Sigmoid colon (tissue), 7 donors: ENCODE measurements around the gene KLHL40. TPM values are rescaled to one million over a fixed set of nuclear protein-coding genes. Genes with fewer than 3 reads are reported as not detected.
A peak's percentile ranks its signal among the peaks of the same experiment; 100 is the strongest.

Source experiments
- DNase-seq: peaks from one replicate; pipeline ENCODE4 v3.0.0-alpha.2; 2019
- H3K27ac ChIP-seq, 4 donors: fragments of 200-600 bp; sonication (generic); one replicate each; pipeline ENCODE4 v1.5.1; 2016 to 2019; ENCODE audit warnings: mild to moderate bottlenecking in 1 of 4
- H3K27me3 ChIP-seq, 3 donors: fragments of 200-600 bp; sonication (generic); one replicate each; pipeline ENCODE4 v1.5.1; 2019; ENCODE audit warnings: mild to moderate bottlenecking in 1 of 3
- H3K36me3 ChIP-seq, 4 donors: fragments of 200-600 bp; sonication (generic); one replicate each; pipeline ENCODE4 v1.5.1; 2016 to 2019
- H3K4me1 ChIP-seq, 4 donors: fragments of 200-600 bp; sonication (generic); one replicate each; pipeline ENCODE4 v1.5.1; 2017 to 2019
- H3K4me3 ChIP-seq, 4 donors: fragments of 200-600 bp; sonication (generic); one replicate each; pipeline ENCODE4 v1.5.1; 2017 to 2019; ENCODE audit warnings: mild to moderate bottlenecking in 2 of 4, moderate library complexity in 1 of 4
- H3K9me3 ChIP-seq, 4 donors: fragments of 200-600 bp in 3 of 4; sonication (generic) in 3 of 4; one replicate each; pipeline versions ENCODE4 v1.5.1 to v1.6.1; 2013 to 2019
- CTCF ChIP-seq, 4 experiments: fragments of 450-650 bp in 3 of 4; fragments of 200-600 bp in 1 of 4; IDR thresholded peaks; one replicate each; pipeline ENCODE4 v1.5.1; 2016 to 2019; ENCODE audit warnings: antibody characterized with exemption in 4 of 4, mild to moderate bottlenecking in 3 of 4, moderate library complexity in 2 of 4
- EP300 ChIP-seq, 4 donors: sonication (generic); formaldehyde crosslinking; IDR thresholded peaks; one replicate each; pipeline ENCODE4 v1.6.1; 2017; ENCODE audit warnings: antibody characterized with exemption in 4 of 4
- POLR2A ChIP-seq, 2 donors: fragments of 450-650 bp; IDR thresholded peaks; one replicate each; pipeline ENCODE4 v1.6.1; 2016; ENCODE audit warnings: antibody characterized with exemption in 2 of 2, mild to moderate bottlenecking in 2 of 2, moderate library complexity in 2 of 2
- POLR2AphosphoS5 ChIP-seq, 4 donors: sonication (generic); formaldehyde crosslinking; IDR thresholded peaks; one replicate each; pipeline ENCODE4 v1.6.1; 2017; ENCODE audit warnings: antibody characterized with exemption in 4 of 4
- WGBS, 2 donors: extraction: QIAGEN DNeasy Blood & Tissue Kit; methylation state at CpG; one replicate each; pipeline ENCODE4 v1.1.7; 2013; 5-methylcytosine and 5-hydroxymethylcytosine counted together
- intact Hi-C: fragments of 100-400 bp; cut with DNase I; formaldehyde crosslinking; loops from one replicate; pipeline ENCODE4 v1.15.1; 2023
- polyA plus RNA-seq, 3 donors: library from polyadenylated mRNA; stranded (reverse); fragments of 200-250 nt; gene quantifications; one replicate each; pipeline ENCODE4 v1.2.3, GENCODE V29; 2013
- total RNA-seq, 4 donors: library from RNA; depleted of rRNA; stranded (reverse); fragments of >200 nt; gene quantifications; one replicate each; pipeline ENCODE4 v1.1.0, GENCODE V29; 2016
- donor health status: healthy with polysubstance abuse.
- donor health status: Bipolar disorder and iron deficiency.
- donor health status: healthy.

Gene KLHL40
- total and polyA plus RNA-seq, 7 donors = under 0.01 TPM; not detected in 6

- intact Hi-C loops = no loop called here
- no peak overlapping the region for H3K27ac ChIP-seq
These were observed 43.5 kb downstream of the KLHL40 start for GRCh38 chr3:42728668-42729364.

GRCh38 chr3:42729404-42730145 lies 44.2 kb downstream of the KLHL40 start:
- Histone ChIP-seq H3K4me3 (no peak overlapping the region), H3K36me3 (no peaks in the 10 kb centered on the region), H3K27ac (no peak overlapping the region), H3K9me3 (no peaks in the 10 kb centered on the region), H3K27me3 (no peaks in the 10 kb centered on the region), H3K4me1 (peaks cover 0 to 6% (median 2%) of the 10 kb centered on the region in 4 donors)
- intact Hi-C loops = no loop called here
- WGBS, 2 donors = 85 to 86% methylated on average over 6 of the region's 6 CpGs
- TF ChIP-seq EP300 (IDR thresholded peaks at IDR 0.05) (no peak), POLR2AphosphoS5 (IDR thresholded peaks at IDR 0.05) (no peak), POLR2A (IDR thresholded peaks at IDR 0.05) (no peak)
- peak; percentile 13 for DNase-seq

More at GRCh38 chr3:42728668-42729364, 43.5 kb downstream of the KLHL40 start:
- Histone ChIP-seq H3K36me3 (no peaks in the 10 kb centered on the region), H3K27me3 (no peaks in the 10 kb centered on the region), H3K4me1 (peaks cover 0 to 6% (median 2%) of the 10 kb centered on the region in 4 donors), H3K9me3 (no peaks in the 10 kb centered on the region), H3K4me3 (no peak overlapping the region)
- DNase-seq = peak; percentile 27
- no peak for TF ChIP-seq POLR2AphosphoS5 (IDR thresholded peaks at IDR 0.05)
- TF ChIP-seq POLR2A (IDR thresholded peaks at IDR 0.05) = no peak
- 88 to 89% methylated on average over 3 of the region's 3 CpGs for whole genome bisulfite sequencing, 2 donors

- Histone ChIP-seq H3K27ac (no peak overlapping the region), H3K27me3 (no peaks in the 10 kb centered on the region), H3K4me3 (no peak overlapping the region), H3K9me3 (no peaks in the 10 kb centered on the region), H3K4me1 (peaks cover 0 to 6% (median 2%) of the 10 kb centered on the region in 4 donors), H3K36me3 (no peaks in the 10 kb centered on the region)
- DNase-seq = peak; percentile 46
- intact Hi-C loops = no loop called here
- TF ChIP-seq POLR2A (IDR thresholded peaks at IDR 0.05) (no peak), EP300 (IDR thresholded peaks at IDR 0.05) (no peak), CTCF (IDR thresholded peaks at IDR 0.05) (no peak), POLR2AphosphoS5 (IDR thresholded peaks at IDR 0.05) (no peak)
- WGBS, 2 donors = 90 to 91% methylated on average over 11 of the region's 11 CpGs
These were observed 45.0 kb downstream of the KLHL40 start for GRCh38 chr3:42730294-42730693.

DNA sequence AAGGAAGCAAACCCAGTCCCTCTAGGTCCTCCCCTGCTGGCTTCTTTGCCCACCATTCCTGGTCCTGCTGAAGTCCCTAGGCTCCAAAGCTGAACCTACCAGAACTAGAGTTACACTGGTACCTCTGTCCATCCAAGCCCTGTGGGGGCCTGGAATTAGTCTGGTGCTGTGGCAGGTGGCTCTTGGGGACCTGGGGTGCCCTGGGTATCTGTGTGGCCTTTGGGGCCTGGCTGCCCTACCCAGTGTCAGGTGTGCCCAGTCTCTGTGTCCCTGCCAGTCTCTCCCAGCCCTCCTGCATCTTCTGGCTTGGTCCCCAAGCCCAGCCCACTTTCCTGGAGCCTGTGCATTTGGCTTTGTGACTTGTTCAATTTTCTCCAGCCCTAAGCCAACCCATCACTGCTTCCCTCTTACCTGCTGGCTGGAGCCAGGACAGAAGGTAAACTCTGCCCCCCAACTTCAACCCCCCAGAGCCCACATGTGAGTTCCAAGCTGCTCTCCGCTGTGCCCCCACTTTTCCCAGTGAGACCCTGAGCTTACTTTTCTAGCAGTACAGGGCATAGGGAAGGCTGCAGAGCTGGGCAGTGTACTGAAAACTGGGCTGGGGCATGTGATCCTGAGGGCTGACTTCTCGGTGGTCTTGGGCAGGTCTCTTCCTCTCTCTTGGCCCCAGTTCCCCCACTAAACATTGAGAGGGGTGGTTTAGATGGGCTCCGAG lies 45.5 kb downstream of the KLHL40 start:
- intact Hi-C loops = no loop called here
- 80 to 90% methylated on average over 3 of the region's 3 CpGs for WGBS, 2 donors

GRCh38 chr3:42731476-42732195 lies 46.3 kb downstream of the KLHL40 start:
- Histone ChIP-seq H3K27ac (peak overlapping the region in 3 of 4 donors; percentile 18 to 62 (median 41)), H3K9me3 (no peaks in the 10 kb centered on the region), H3K27me3 (no peaks in the 10 kb centered on the region), H3K36me3 (no peaks in the 10 kb centered on the region), H3K4me3 (no peak overlapping the region), H3K4me1 (peaks cover 0 to 6% (median 2%) of the 10 kb centered on the region in 4 donors)
- TF ChIP-seq CTCF (IDR thresholded peaks at IDR 0.05) (no peak), EP300 (IDR thresholded peaks at IDR 0.05) (no peak), POLR2AphosphoS5 (IDR thresholded peaks at IDR 0.05) (no peak), POLR2A (IDR thresholded peaks at IDR 0.05) (no peak)
- DNase-seq = peak; percentile 44
- intact Hi-C loops = no loop called here
- 79 to 84% methylated on average over 6 of the region's 6 CpGs for WGBS, 2 donors

More for the DNA sequence above, 45.5 kb downstream of the KLHL40 start:
- no peak for TF ChIP-seq POLR2A (IDR thresholded peaks at IDR 0.05)
- no peaks in the 10 kb centered on the region for H3K27me3 ChIP-seq
- no peaks in the 10 kb centered on the region for H3K36me3 ChIP-seq
- H3K27ac ChIP-seq = peak overlapping the region in 2 of 4 donors; percentile 41 to 62
- no peaks in the 10 kb centered on the region for H3K9me3 ChIP-seq
- peaks cover 0 to 6% (median 2%) of the 10 kb centered on the region in 4 donors for H3K4me1 ChIP-seq
- H3K4me3 ChIP-seq = no peak overlapping the region
- DNase-seq = peak; percentile 51
